Keratinocyte (primary cell): ENCODE results near the gene KLK11. TPM values are rescaled to one million over a fixed set of nuclear protein-coding genes. Genes with fewer than 3 reads are reported as not detected.

Experiments
- DNase-seq: peaks from one replicate; pipeline ENCODE4 v3.0.0-alpha.2; 2011; ENCODE audit warnings: low read depth, missing footprints, low spot score
- FAIRE-seq: peaks from 2 replicates; lab custom pipeline; 2011; peaks lifted over from hg19 to GRCh38; lab: Jason Lieb, UNC
- H2AFZ ChIP-seq: 2 replicates; pipeline ENCODE4 v1.6.0; 2012; ENCODE audit warnings: low read length, control low read depth, inconsistent platforms; ENCODE audit not compliant: control insufficient read depth
- H3K27ac ChIP-seq: 2 replicates; pipeline ENCODE4 v1.5.1; 2011; ENCODE audit warnings: low read length; ENCODE audit not compliant: control insufficient read depth, insufficient read depth
- H3K27me3 ChIP-seq: 3 replicates; pipeline ENCODE4 v1.6.0; 2011; ENCODE audit warnings: low read length; ENCODE audit not compliant: control insufficient read depth, insufficient read depth; ENCODE audit errors: extremely low read depth
- H3K36me3 ChIP-seq, 2 experiments: 2 replicates in 1 of 2; 3 replicates in 1 of 2; pipeline ENCODE4 v1.5.1; 2011; ENCODE audit warnings: low read length in 2 of 2, mild to moderate bottlenecking in 1 of 2; ENCODE audit not compliant: control insufficient read depth in 2 of 2, insufficient read depth in 2 of 2; ENCODE audit errors: extremely low read depth in 1 of 2
- H3K4me1 ChIP-seq: 3 replicates; pipeline ENCODE4 v1.5.1; 2011; ENCODE audit warnings: low read length; ENCODE audit not compliant: control insufficient read depth, insufficient read depth; ENCODE audit errors: extremely low read depth
- H3K4me2 ChIP-seq: 3 replicates; pipeline ENCODE4 v1.6.0; 2011; ENCODE audit warnings: low read depth, low read length; ENCODE audit not compliant: control insufficient read depth, insufficient read depth; ENCODE audit errors: extremely low read depth
- H3K4me3 ChIP-seq, 3 experiments: fragments of 200-600 bp in 1 of 3; sonication (generic) in 1 of 3; 2 replicates in 2 of 3; 3 replicates in 1 of 3; pipeline ENCODE4 v1.5.1; 2011 to 2016; ENCODE audit warnings: low read length in 3 of 3, mild to moderate bottlenecking in 3 of 3, control low read depth in 2 of 3, inconsistent platforms in 1 of 3, low read depth in 1 of 3, mixed read lengths in 1 of 3, mixed run types in 1 of 3, moderate library complexity in 1 of 3; ENCODE audit not compliant: control insufficient read depth in 2 of 3, insufficient read depth in 2 of 3; ENCODE audit errors: extremely low read depth in 1 of 3
- H3K79me2 ChIP-seq: 2 replicates; pipeline ENCODE4 v1.6.0; 2012; ENCODE audit warnings: low read length; ENCODE audit not compliant: control insufficient read depth, insufficient read depth
- H3K9ac ChIP-seq: 3 replicates; pipeline ENCODE4 v1.6.0; 2011; ENCODE audit warnings: low read length; ENCODE audit not compliant: control insufficient read depth, insufficient read depth; ENCODE audit errors: extremely low read depth
- H3K9me1 ChIP-seq: 3 replicates; pipeline ENCODE4 v1.6.0; 2011; ENCODE audit warnings: low read length; ENCODE audit not compliant: control insufficient read depth, insufficient read depth; ENCODE audit errors: extremely low read depth
- H3K9me3 ChIP-seq: 2 replicates; pipeline ENCODE4 v1.5.1; 2012; ENCODE audit warnings: low read depth, low read length; ENCODE audit not compliant: control insufficient read depth
- H4K20me1 ChIP-seq: 3 replicates; pipeline ENCODE4 v1.6.0; 2011; ENCODE audit warnings: low read length; ENCODE audit not compliant: control insufficient read depth, insufficient read depth; ENCODE audit errors: extremely low read depth
- CTCF ChIP-seq, 3 experiments: IDR thresholded peaks in 1 of 3; conservative IDR thresholded peaks in 1 of 3; optimal IDR thresholded peaks in 1 of 3; 2 replicates in 2 of 3; 3 replicates in 1 of 3; pipeline versions ENCODE3 to v1.5.1; 2011; ENCODE audit warnings: low read length in 3 of 3, mild to moderate bottlenecking in 3 of 3, moderate library complexity in 2 of 3, control low read depth in 1 of 3, inconsistent platforms in 1 of 3; ENCODE audit not compliant: insufficient read depth in 2 of 3; ENCODE audit errors: extremely low read depth in 1 of 3
- EZH2 ChIP-seq: IDR thresholded peaks from one replicate; pipeline ENCODE4 v1.6.1; 2012; ENCODE audit warnings: inconsistent platforms, mild to moderate bottlenecking, low read length, moderate library complexity
- dilution Hi-C: fragments of 300-500 bp; cut with MboI; formaldehyde crosslinking; loops from one replicate; pipeline ENCODE4 v1.7.0; 2020; ENCODE audit warnings: low sequenced_read_pairs; ENCODE audit not compliant: extremely low pct_ligation_motif_present
- polyA plus RNA-seq, 5 experiments: library from polyadenylated mRNA; depleted of rRNA in 3 of 5; stranded (reverse) in 3 of 5; stranded (forward) in 1 of 5; unstranded in 1 of 5; fragments of >200 nt; gene quantifications; 1 replicate in 1 of 5; 2 replicates in 3 of 5; 3 replicates in 1 of 5; pipeline versions ENCODE4 v1.2.1 to v1.2.3, GENCODE V29; 2011 to 2012; ENCODE audit warnings: missing spikeins in 2 of 5, low read depth in 1 of 5, low replicate concordance in 1 of 5

KLK11 gene
- polyA plus RNA-seq, 1 donor (not counting 4 experiments of a cell fraction or from before 2014, with no cell fraction given): 18.0 TPM

GRCh38 chr19:50972795-50973376 lies 53.5 kb downstream of the KLK11 start:
- dilution Hi-C loops: no loop called here
- no peak for FAIRE-seq
- Histone ChIP-seq H4K20me1 (no peaks in the 10 kb centered on the region), H3K4me2 (no peak overlapping the region), H3K9me1 (no peaks in the 10 kb centered on the region), H3K27ac (no peak overlapping the region), H3K4me1 (peaks cover 21% of the 10 kb centered on the region), H3K9me3 (no peaks in the 10 kb centered on the region), H3K79me2 (no peaks in the 10 kb centered on the region), H3K9ac (no peak overlapping the region), H3K36me3 (no peaks in the 10 kb centered on the region), H3K27me3 (no peaks in the 10 kb centered on the region), H3K4me3 (no peak overlapping the region), H2AFZ (no peak overlapping the region)
- no peak for DNase-seq
- TF ChIP-seq EZH2 (no peak), CTCF (optimal IDR thresholded peaks at IDR 0.05 in 1 of 3, IDR thresholded peaks at IDR 0.05 in 1 of 3, conservative IDR thresholded peaks at IDR 0.05 in 1 of 3; ENCODE audit: extremely low read depth in 1 of 3, insufficient read depth in 2 of 3, low read length in 3 of 3) (no peak)

Other genes starting within 250 kb of the KLK11 start
- not detected in 3 replicates for gene ACP4, start 236.2 kb downstream of the KLK11 start, polyA plus RNA-seq
- 0.10 to 0.39 TPM (median 0.31 TPM) in 3 replicates for gene KLK1, start 202.8 kb downstream of the KLK11 start, polyA plus RNA-seq
- gene KLK15, start 193.0 kb downstream of the KLK11 start, polyA plus RNA-seq: not detected in 3 replicates
- not detected in 3 replicates for gene KLK3, start 171.7 kb downstream of the KLK11 start, polyA plus RNA-seq
- 0.07 to 0.14 TPM in 2 of 3 replicates, not detected in the other for gene KLK2, start 153.2 kb downstream of the KLK11 start, polyA plus RNA-seq
- not detected in 3 replicates for gene KLK4, start 115.2 kb downstream of the KLK11 start, polyA plus RNA-seq
- gene KLK5, start 73.6 kb downstream of the KLK11 start, polyA plus RNA-seq: 425 to 882 TPM (median 477 TPM) in 3 replicates
- 0.73 to 2.5 TPM (median 1.9 TPM) in 3 replicates for gene KLK6, start 57.0 kb downstream of the KLK11 start, polyA plus RNA-seq
- 22.4 to 33.8 TPM (median 29.2 TPM) in 3 replicates for gene KLK7, start 42.7 kb downstream of the KLK11 start, polyA plus RNA-seq
- 88.8 to 232 TPM (median 118 TPM) in 3 replicates for gene KLK8, start 25.0 kb downstream of the KLK11 start, polyA plus RNA-seq
- gene KLK10, start 6.9 kb downstream of the KLK11 start, polyA plus RNA-seq: 56.3 to 97.5 TPM (median 95.3 TPM) in 3 replicates
- gene KLK12, start 8.4 kb upstream of the KLK11 start, polyA plus RNA-seq: not detected in 3 replicates
- 2.0 to 4.4 TPM (median 2.8 TPM) in 3 replicates for gene KLK13, start 38.5 kb upstream of the KLK11 start, polyA plus RNA-seq
- 0.05 to 0.63 TPM (median 0.10 TPM) in 3 replicates for gene KLK14, start 56.3 kb upstream of the KLK11 start, polyA plus RNA-seq
- 1.9 to 3.9 TPM (median 2.3 TPM) in 3 replicates for gene CTU1, start 81.8 kb upstream of the KLK11 start, polyA plus RNA-seq
- gene SIGLEC9, start 98.3 kb upstream of the KLK11 start, polyA plus RNA-seq: not detected in 3 replicates
- not detected in 3 replicates for gene SIGLEC7, start 115.7 kb upstream of the KLK11 start, polyA plus RNA-seq
- gene CD33, start 198.5 kb upstream of the KLK11 start, polyA plus RNA-seq: 0.16 TPM in 1 of 3 replicates, not detected in the others
- gene SIGLECL1, start 224.5 kb upstream of the KLK11 start, polyA plus RNA-seq: not detected in 3 replicates